Liver (tissue), 9 donors: ENCODE data around the gene RADX. TPM values are rescaled to one million over a fixed set of nuclear protein-coding genes. Genes with fewer than 3 reads are reported as not detected.
A peak's percentile ranks its signal among the peaks of the same experiment; 100 is the strongest.

Experiments
- DNase-seq: peaks from one replicate; pipeline ENCODE4 v3.0.0-alpha.2; 2017; ENCODE audit warnings: low spot score
- H3K27ac ChIP-seq, 2 donors: one replicate each; pipeline ENCODE4 v1.7.0; 2013; ENCODE audit warnings: inconsistent platforms in 2 of 2, low read length in 2 of 2, control low read depth in 1 of 2, low read depth in 1 of 2, mild to moderate bottlenecking in 1 of 2
- H3K27me3 ChIP-seq, 4 donors: one replicate each; pipeline versions ENCODE4 v1.6.1 to v1.7.0; 2013; ENCODE audit warnings: low read length in 3 of 4, inconsistent platforms in 1 of 4, mild to moderate bottlenecking in 1 of 4, moderate library complexity in 1 of 4; ENCODE audit not compliant: control insufficient read depth in 4 of 4, insufficient read depth in 4 of 4
- H3K36me3 ChIP-seq, 4 donors: one replicate each; pipeline versions ENCODE4 v1.6.1 to v1.7.0; 2013; ENCODE audit warnings: low read length in 3 of 4, mild to moderate bottlenecking in 3 of 4, low read depth in 1 of 4, moderate library complexity in 1 of 4; ENCODE audit not compliant: control insufficient read depth in 4 of 4, insufficient read depth in 3 of 4
- H3K4me1 ChIP-seq, 4 donors: one replicate each; pipeline versions ENCODE4 v1.6.1 to v1.7.0; 2013; ENCODE audit warnings: low read length in 3 of 4, mild to moderate bottlenecking in 3 of 4, moderate library complexity in 1 of 4; ENCODE audit not compliant: control insufficient read depth in 4 of 4, insufficient read depth in 4 of 4
- H3K4me3 ChIP-seq, 3 donors: one replicate each; pipeline versions ENCODE4 v1.6.1 to v1.7.0; 2013; ENCODE audit warnings: low read length in 3 of 3, control low read depth in 1 of 3, low read depth in 1 of 3, mild to moderate bottlenecking in 1 of 3
- H3K9ac ChIP-seq, 2 donors: one replicate each; pipeline ENCODE4 v1.7.0; 2013; ENCODE audit warnings: low read length in 2 of 2, mild to moderate bottlenecking in 2 of 2, moderate library complexity in 2 of 2, control low read depth in 1 of 2, low read depth in 1 of 2
- H3K9me3 ChIP-seq, 4 donors: one replicate each; pipeline versions ENCODE4 v1.6.1 to v1.7.0; 2013; ENCODE audit warnings: low read length in 3 of 4; ENCODE audit not compliant: control insufficient read depth in 4 of 4
- ATF3 ChIP-seq: IDR thresholded peaks from 2 replicates; pipeline ENCODE4 v1.6.1; 2016; ENCODE audit warnings: antibody characterized with exemption
- CTCF ChIP-seq: fragments of 150-350 bp; IDR thresholded peaks from 2 replicates; pipeline ENCODE4 v1.5.1; 2017; ENCODE audit warnings: improper control_type of control experiment, low read depth, low read length; ENCODE audit not compliant: missing input control
- EGR1 ChIP-seq, 2 donors: IDR thresholded peaks; 2 replicates each; pipeline ENCODE4 v1.6.1; 2016 to 2018; ENCODE audit warnings: antibody characterized with exemption in 2 of 2, low read depth in 2 of 2
- FOXA1 ChIP-seq: IDR thresholded peaks from 2 replicates; pipeline ENCODE4 v1.6.1; 2016; ENCODE audit warnings: antibody characterized with exemption
- FOXA2 ChIP-seq: IDR thresholded peaks from 2 replicates; pipeline ENCODE4 v1.6.1; 2016; ENCODE audit warnings: antibody characterized with exemption
- GABPA ChIP-seq, 2 donors: IDR thresholded peaks in 1 of 2; conservative IDR thresholded peaks in 1 of 2; 2 replicates each; pipeline ENCODE4 v1.6.1; 2016; ENCODE audit warnings: antibody characterized with exemption in 2 of 2, mild to moderate bottlenecking in 1 of 2, moderate library complexity in 1 of 2
- HNF4A ChIP-seq, 2 donors: conservative IDR thresholded peaks; 2 replicates each; pipeline ENCODE4 v1.6.1; 2016; ENCODE audit warnings: antibody characterized with exemption in 2 of 2, mild to moderate bottlenecking in 2 of 2
- HNF4G ChIP-seq: IDR thresholded peaks from 2 replicates; pipeline ENCODE4 v1.6.1; 2016; ENCODE audit warnings: antibody characterized with exemption
- JUND ChIP-seq, 2 donors: IDR thresholded peaks; 2 replicates each; pipeline ENCODE4 v1.6.1; 2016; ENCODE audit warnings: antibody characterized with exemption in 2 of 2
- MAX ChIP-seq: IDR thresholded peaks from 2 replicates; pipeline ENCODE4 v1.6.1; 2016; ENCODE audit warnings: antibody characterized with exemption
- RAD21 ChIP-seq, 2 donors: IDR thresholded peaks; 2 replicates each; pipeline ENCODE4 v1.6.1; 2016; ENCODE audit warnings: antibody characterized with exemption in 2 of 2, mild to moderate bottlenecking in 2 of 2
- RXRA ChIP-seq, 2 donors: IDR thresholded peaks; 2 replicates each; pipeline ENCODE4 v1.6.1; 2017 to 2018; ENCODE audit warnings: antibody characterized with exemption in 2 of 2, mild to moderate bottlenecking in 1 of 2
- SP1 ChIP-seq: IDR thresholded peaks from 2 replicates; pipeline ENCODE4 v1.6.1; 2018; ENCODE audit warnings: antibody characterized with exemption, mild to moderate bottlenecking
- TAF1 ChIP-seq: conservative IDR thresholded peaks from 2 replicates; pipeline ENCODE4 v1.6.1; 2016; ENCODE audit warnings: antibody characterized with exemption, mild to moderate bottlenecking
- YY1 ChIP-seq: IDR thresholded peaks from 2 replicates; pipeline ENCODE4 v1.6.1; 2016; ENCODE audit warnings: antibody characterized with exemption, mild to moderate bottlenecking
- ZBTB33 ChIP-seq: IDR thresholded peaks from 2 replicates; pipeline ENCODE4 v1.6.1; 2016; ENCODE audit warnings: antibody characterized with exemption
- WGBS: extraction: QIAGEN DNeasy Blood & Tissue Kit; methylation state at CpG from one replicate; pipeline ENCODE4 v1.1.7; 2013; 5-methylcytosine and 5-hydroxymethylcytosine counted together
- polyA plus RNA-seq, 2 donors: library from polyadenylated mRNA; stranded (reverse) in 1 of 2; unstranded in 1 of 2; fragments of 200-250 nt in 1 of 2; fragments of >200 nt in 1 of 2; fragmentation: Nextera tagmentation in 1 of 2; extraction: Ambion mirVana in 1 of 2; gene quantifications; one replicate each; pipeline versions ENCODE4 v1.2.1 to v1.2.3, GENCODE V29; 2013 to 2015
- total RNA-seq, 2 donors: library from RNA; depleted of rRNA; stranded (reverse); fragments of >200 nt; gene quantifications; one replicate each; pipeline ENCODE4 v1.2.3, GENCODE V29; 2014
- donor health status: healthy.
- donor health status: healthy.
- donor health status: healthy.
- donor health status: healthy.
- donor health status: healthy.

RADX gene
- total and polyA plus RNA-seq, 4 donors: 0.46 to 2.3 (median 0.95) TPM

GRCh38 chrX:106716004-106716403 is 104.2 kb downstream of the RADX start:
- H3K27ac ChIP-seq: no peak overlapping the region

GRCh38 chrX:106716463-106716862 is 104.7 kb downstream of the RADX start:
- no peaks in the 10 kb centered on the region for H3K27me3 ChIP-seq
- peaks cover 2 to 15% (median 10%) of the 10 kb centered on the region in 4 donors for H3K4me1 ChIP-seq
- no peak overlapping the region for H3K27ac ChIP-seq
- no peak overlapping the region for H3K4me3 ChIP-seq
- DNase-seq: no peak
- WGBS: 7% methylated on average over 1 of the region's 1 CpG
- no peaks in the 10 kb centered on the region for H3K36me3 ChIP-seq
- H3K9me3 ChIP-seq: no peaks in the 10 kb centered on the region
- TF ChIP-seq JUND (IDR thresholded peaks at IDR 0.05) (no peak), SP1 (no peak), ATF3 (no peak), HNF4G (no peak), ZBTB33 (no peak), RXRA (IDR thresholded peaks at IDR 0.05) (no peak), TAF1 (no peak), FOXA2 (no peak), YY1 (no peak), HNF4A (conservative IDR thresholded peaks at IDR 0.05) (no peak), MAX (no peak), FOXA1 (no peak), GABPA (IDR thresholded peaks at IDR 0.05 in 1 of 2, conservative IDR thresholded peaks at IDR 0.05 in 1 of 2) (no peak), EGR1 (IDR thresholded peaks at IDR 0.05; ENCODE audit: low read depth in 2 of 2) (no peak), CTCF (no peak), RAD21 (IDR thresholded peaks at IDR 0.05) (no peak)
- no peak overlapping the region for H3K9ac ChIP-seq

More at GRCh38 chrX:106716004-106716403, 104.2 kb downstream of the RADX start:
- no peaks in the 10 kb centered on the region for H3K36me3 ChIP-seq
- H3K4me1 ChIP-seq: peaks cover 2 to 15% (median 10%) of the 10 kb centered on the region in 4 donors
- 19% methylated on average over 1 of the region's 1 CpG for WGBS
- no peak overlapping the region for H3K9ac ChIP-seq
- H3K27me3 ChIP-seq: no peaks in the 10 kb centered on the region
- no peaks in the 10 kb centered on the region for H3K9me3 ChIP-seq
- H3K4me3 ChIP-seq: no peak overlapping the region
- DNase-seq: no peak
- TF ChIP-seq ZBTB33 (no peak), RAD21 (IDR thresholded peaks at IDR 0.05) (no peak), HNF4G (peak; percentile 49), JUND (IDR thresholded peaks at IDR 0.05) (no peak), SP1 (peak; percentile 70), YY1 (no peak), HNF4A (conservative IDR thresholded peaks at IDR 0.05) (peak; percentile 70 to 78), GABPA (IDR thresholded peaks at IDR 0.05 in 1 of 2, conservative IDR thresholded peaks at IDR 0.05 in 1 of 2) (no peak)
